GM21390 (cell line): ENCODE measurements around the gene CLK3.
"Not testable (repeated sequence)": the region's sequence is repeated elsewhere in the genome, so short reads cannot be mapped to it uniquely, and the experiment has no call there.

Experiments
- ATAC-seq: cut with Tn5 transposase; IDR thresholded peaks from one replicate; pipeline ENCODE4 v1.9.1; 2021; ENCODE audit not compliant: unreplicated experiment

CLK3 gene

DNA sequence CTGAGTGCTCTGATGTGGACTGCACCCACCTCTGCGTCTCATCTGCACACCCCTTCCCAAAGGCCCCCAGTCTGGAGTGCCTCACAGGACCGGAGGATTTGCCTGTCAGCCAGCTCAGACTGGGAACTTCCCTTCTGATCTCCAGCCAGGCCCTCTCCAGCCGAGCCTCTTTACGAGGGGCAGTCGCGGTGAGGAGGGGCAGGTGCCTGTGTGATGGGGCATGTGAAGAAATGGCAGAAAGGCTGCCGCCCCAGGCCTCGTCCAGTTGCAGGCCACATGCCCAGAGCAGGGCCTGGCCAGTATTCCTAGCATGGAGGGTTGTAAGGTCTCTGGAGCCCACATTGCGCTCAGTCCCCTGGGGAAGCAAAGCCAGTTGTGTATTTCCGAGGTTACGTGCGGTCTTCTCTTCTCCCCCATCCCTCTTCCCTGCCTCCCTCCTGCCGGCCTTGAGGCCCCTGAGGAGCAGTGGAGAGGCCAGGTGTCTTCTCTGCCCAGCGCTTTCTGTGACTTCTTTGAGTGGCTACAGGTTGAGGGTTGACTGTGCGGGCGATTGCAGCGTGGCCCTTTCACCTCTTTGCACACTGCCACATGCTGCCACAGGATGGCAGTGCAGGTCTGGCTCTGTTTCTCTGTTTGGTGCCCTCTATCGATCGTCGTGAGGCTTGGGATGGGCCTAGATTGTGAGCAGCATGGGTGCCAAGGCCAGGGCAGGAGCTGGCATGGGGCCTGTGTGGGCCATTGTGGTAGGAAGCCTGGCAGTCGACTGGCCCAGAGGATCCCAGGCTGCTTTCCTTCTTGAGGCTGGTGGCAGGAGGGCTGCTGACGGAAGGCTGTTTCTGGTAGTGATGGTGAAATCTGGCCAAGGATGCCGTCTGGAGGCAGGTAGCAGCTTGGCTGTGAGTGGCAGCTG lies 5.3 kb downstream of the CLK3 start:
- peak; percentile 59 for ATAC-seq

DNA sequence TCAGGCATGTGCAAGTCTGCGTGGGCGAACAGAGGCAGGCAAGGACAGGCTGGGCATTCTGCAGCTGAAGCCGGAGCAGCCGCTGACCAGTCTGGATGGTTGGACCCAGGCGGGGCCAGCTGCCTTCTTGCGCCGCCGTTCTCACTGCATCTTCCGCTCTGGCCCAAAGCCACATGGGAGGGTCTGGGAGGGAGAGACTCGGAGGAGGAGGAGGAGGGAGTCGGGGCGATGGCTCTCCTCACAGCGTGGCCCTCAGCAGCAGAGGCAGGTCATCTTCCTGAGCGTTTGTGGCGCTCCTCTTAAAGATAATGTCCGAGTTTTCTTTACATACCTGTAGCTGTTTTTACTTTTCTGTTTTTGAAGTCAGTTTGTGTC lies 5.9 kb downstream of the CLK3 start:
- ATAC-seq = no peak

GRCh38 chr15:74621936-74622335 lies 6.3 kb downstream of the CLK3 start:
- ATAC-seq = no peak

- ATAC-seq = no peak
These were observed 7.1 kb downstream of the CLK3 start for GRCh38 chr15:74622758-74623157.

GRCh38 chr15:74624020-74624602 lies 8.5 kb downstream of the CLK3 start:
- no peak for ATAC-seq

GRCh38 chr15:74625693-74626092 lies 10.1 kb downstream of the CLK3 start:
- no peak for ATAC-seq

GRCh38 chr15:74626336-74626735 lies 10.7 kb downstream of the CLK3 start:
- no peak for ATAC-seq

- peak; percentile 65 for ATAC-seq
These were observed 11.4 kb downstream of the CLK3 start for GRCh38 chr15:74626752-74627692.

GRCh38 chr15:74627766-74628165 lies 12.1 kb downstream of the CLK3 start:
- no peak for ATAC-seq

DNA sequence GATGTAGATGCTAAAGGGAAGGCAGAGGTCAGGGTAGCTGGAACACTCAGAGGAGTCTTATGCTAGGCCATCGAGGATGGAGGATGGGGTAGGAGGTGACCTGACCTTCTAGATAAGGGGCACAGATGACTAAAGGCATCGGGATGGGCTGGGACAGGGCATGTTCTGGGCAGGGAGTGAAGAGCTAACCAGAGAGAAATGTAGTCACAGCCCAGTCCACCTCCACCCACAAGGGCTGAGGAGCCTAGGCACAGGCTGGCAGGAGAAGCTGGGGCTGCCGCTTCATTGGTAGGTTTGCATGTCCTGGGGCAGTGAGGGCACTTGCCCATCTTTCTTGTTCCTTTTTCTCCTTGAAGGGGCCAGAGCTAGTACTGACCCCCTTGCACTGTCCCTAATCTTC lies 12.6 kb downstream of the CLK3 start:
- ATAC-seq = no peak

DNA sequence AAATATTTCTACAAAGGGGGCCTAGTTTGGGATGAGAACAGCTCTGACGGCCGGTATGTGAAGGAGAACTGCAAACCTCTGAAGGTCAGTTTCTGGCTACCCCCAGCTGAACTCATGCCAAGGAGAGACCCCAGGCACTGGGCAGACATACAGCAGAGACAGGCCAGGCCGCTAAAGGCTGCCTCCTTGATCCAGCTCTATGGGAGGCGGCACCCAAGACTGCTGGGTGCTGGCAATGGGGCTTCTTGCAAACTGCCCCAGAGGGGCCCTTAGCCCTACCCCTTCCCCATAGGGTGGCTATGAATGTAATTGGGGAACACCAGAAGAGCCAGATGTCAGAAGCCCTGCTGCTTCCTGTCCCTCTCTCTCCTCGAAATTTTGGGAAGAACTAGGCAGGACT lies 13.3 kb downstream of the CLK3 start:
- no peak for ATAC-seq

GRCh38 chr15:74629696-74630095 lies 14.1 kb downstream of the CLK3 start:
- not testable (repeated sequence) for ATAC-seq

GRCh38 chr15:74630284-74631086 lies 14.8 kb downstream of the CLK3 start:
- no peak for ATAC-seq

DNA sequence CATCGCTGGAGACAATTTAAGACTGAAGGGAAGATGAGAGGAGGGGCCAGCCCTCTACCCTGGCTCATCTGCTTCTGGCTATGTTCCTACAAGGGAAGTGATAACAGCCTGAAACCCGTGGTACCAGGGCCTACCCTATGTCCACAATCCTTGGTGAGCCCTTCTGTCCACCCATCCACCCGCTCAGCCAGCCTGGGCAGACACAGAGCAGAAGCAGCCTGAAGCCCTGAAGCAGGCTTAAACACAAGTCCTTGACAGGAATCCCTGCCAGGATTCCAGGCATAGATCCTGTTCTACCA lies 15.4 kb downstream of the CLK3 start:
- no peak for ATAC-seq

GRCh38 chr15:74631408-74631807 lies 15.8 kb downstream of the CLK3 start:
- ATAC-seq = no peak

DNA sequence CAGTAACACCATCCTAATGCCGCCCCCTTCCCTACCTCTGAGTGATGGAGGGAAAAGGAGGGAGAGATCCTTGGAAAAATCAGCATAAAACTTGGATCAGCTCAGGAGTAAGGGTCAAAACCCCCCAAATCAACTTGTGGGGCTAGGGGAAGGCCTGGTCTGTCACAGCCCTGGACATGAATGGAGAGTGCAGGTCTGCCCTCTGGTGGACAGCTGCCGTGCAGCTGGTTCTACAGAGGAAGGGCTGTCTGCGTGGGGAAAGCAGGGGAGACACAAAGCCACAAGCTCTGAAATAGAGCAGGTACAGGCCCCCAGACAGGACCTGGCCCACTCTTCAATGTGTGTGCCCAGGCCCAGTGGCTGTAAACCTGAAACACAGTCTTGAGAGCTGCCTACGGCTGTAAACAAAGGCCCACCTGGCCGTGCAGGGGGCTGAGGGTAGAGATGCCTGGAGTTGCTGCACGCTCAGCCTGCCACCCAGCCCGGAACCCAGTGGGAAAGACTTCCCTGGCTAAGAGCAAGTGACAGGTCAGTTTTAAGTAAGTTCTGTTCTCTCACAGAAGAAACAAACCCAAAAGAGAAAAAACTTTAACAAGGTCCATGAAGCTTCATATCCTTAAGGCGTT lies 16.4 kb downstream of the CLK3 start:
- no peak for ATAC-seq

DNA sequence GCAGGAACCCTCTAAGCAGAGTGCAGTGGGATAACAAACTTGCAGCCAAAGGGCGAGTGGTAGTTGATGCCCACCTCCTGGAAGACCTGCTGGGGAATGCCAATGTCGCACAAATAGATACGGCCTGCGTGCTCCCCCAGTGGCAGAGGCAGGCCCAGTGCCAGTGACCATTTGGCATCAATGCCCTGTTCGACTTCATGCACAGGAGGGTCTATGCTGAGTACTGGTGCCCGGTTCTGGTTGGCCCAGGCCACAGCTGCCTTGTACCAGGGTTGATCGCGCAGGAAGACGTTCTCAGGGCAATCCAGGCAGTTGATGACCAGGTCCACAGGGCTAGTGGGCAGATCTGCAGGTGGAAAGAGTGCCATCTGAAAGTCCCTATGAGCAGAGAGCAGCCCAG lies 17.0 kb downstream of the CLK3 start:
- ATAC-seq = no peak

GRCh38 chr15:74633781-74634180 lies 18.1 kb downstream of the CLK3 start:
- ATAC-seq = no peak

DNA sequence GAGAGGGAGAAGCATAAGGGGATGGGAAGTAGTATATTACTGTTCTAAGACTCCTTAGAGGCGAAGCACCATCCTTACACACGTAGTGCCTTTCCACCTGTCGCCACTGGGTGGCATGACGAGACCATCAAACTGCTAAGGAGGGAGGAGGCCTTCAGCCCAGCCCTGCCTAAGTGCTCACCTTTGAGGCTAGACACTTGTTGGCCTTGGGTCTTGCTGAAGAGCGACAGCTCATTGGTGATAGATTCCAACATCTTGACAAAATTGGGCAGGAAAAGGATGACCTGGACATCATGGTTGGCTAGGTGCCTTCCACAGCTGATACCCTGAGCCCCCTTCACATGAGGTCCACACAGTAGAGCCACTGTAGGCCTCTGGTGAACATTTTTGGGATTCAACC lies 19.6 kb downstream of the CLK3 start:
- ATAC-seq = no peak

- ATAC-seq = no peak
These were observed 21.3 kb downstream of the CLK3 start for GRCh38 chr15:74636984-74637383.
